H9 (cell line): ENCODE results near the gene PTPRR. TPM values are rescaled to one million over a fixed set of nuclear protein-coding genes. Genes with fewer than 3 reads are reported as not detected.

Experiments used
- DNase-seq: peaks from one replicate; pipeline ENCODE4 v3.0.0-alpha.2; 2017
- H2AFZ ChIP-seq: one replicate; pipeline ENCODE4 v1.6.1; 2013; ENCODE audit warnings: mild to moderate bottlenecking, low read length, control low read depth, moderate library complexity
- H2AK5ac ChIP-seq: 2 replicates; pipeline ENCODE4 v1.6.1; 2013; ENCODE audit warnings: low read length, control low read depth, mixed read lengths; ENCODE audit not compliant: insufficient read length
- H2BK120ac ChIP-seq: one replicate; pipeline ENCODE4 v1.6.1; 2013; ENCODE audit warnings: low read depth, mild to moderate bottlenecking, low read length, control low read depth, inconsistent platforms; ENCODE audit not compliant: poor library complexity, severe bottlenecking
- H2BK12ac ChIP-seq: 2 replicates; pipeline ENCODE4 v1.6.1; 2013; ENCODE audit warnings: low read length, control low read depth, mixed read lengths, low read depth; ENCODE audit not compliant: insufficient read length
- H2BK15ac ChIP-seq: 2 replicates; pipeline ENCODE4 v1.6.1; 2013; ENCODE audit warnings: low read depth, low read length, control low read depth
- H2BK20ac ChIP-seq: one replicate; pipeline ENCODE4 v1.6.1; 2013; ENCODE audit warnings: low read depth, mild to moderate bottlenecking, low read length, control low read depth, inconsistent platforms; ENCODE audit not compliant: poor library complexity, severe bottlenecking
- H2BK5ac ChIP-seq: 2 replicates; pipeline ENCODE4 v1.6.1; 2013; ENCODE audit warnings: low read length, control low read depth, mixed read lengths; ENCODE audit not compliant: insufficient read length
- H3K14ac ChIP-seq: 2 replicates; pipeline ENCODE4 v1.6.1; 2013; ENCODE audit warnings: low read length, control low read depth; ENCODE audit not compliant: insufficient read depth
- H3K18ac ChIP-seq: 2 replicates; pipeline ENCODE4 v1.6.1; 2013; ENCODE audit warnings: low read depth, mild to moderate bottlenecking, mixed read lengths, low read length, control low read depth; ENCODE audit not compliant: insufficient read length
- H3K23ac ChIP-seq: 2 replicates; pipeline ENCODE4 v1.6.1; 2013; ENCODE audit warnings: low read length, control low read depth, mixed read lengths, low read depth; ENCODE audit not compliant: insufficient read length
- H3K23me2 ChIP-seq: 2 replicates; pipeline ENCODE4 v1.6.1; 2013; ENCODE audit warnings: low read depth, mild to moderate bottlenecking, mixed read lengths, low read length, control low read depth; ENCODE audit not compliant: insufficient read length, poor library complexity, severe bottlenecking
- H3K27ac ChIP-seq: 2 replicates; pipeline ENCODE4 v1.5.1; 2013; ENCODE audit warnings: low read length, control low read depth, mixed read lengths, low read depth; ENCODE audit not compliant: insufficient read length
- H3K27me3 ChIP-seq: 2 replicates; pipeline ENCODE4 v1.6.1; 2013; ENCODE audit warnings: low read length, control low read depth, inconsistent platforms; ENCODE audit not compliant: insufficient read depth
- H3K4ac ChIP-seq: 2 replicates; pipeline ENCODE4 v1.6.1; 2013; ENCODE audit warnings: low read depth, mild to moderate bottlenecking, control low read depth, inconsistent platforms, low read length, moderate library complexity
- H3K4me1 ChIP-seq: 2 replicates; pipeline ENCODE4 v1.6.1; 2013; ENCODE audit warnings: low read length, control low read depth, inconsistent platforms; ENCODE audit not compliant: insufficient read depth
- H3K4me2 ChIP-seq: 2 replicates; pipeline ENCODE4 v1.6.1; 2013; ENCODE audit warnings: low read length, control low read depth, mixed read lengths; ENCODE audit not compliant: insufficient read length, insufficient read depth
- H3K56ac ChIP-seq: 2 replicates; pipeline ENCODE4 v1.6.1; 2013; ENCODE audit warnings: low read depth, mild to moderate bottlenecking, mixed read lengths, low read length, control low read depth; ENCODE audit not compliant: insufficient read length
- H3K79me1 ChIP-seq: 2 replicates; pipeline ENCODE4 v1.6.1; 2013; ENCODE audit warnings: low read depth, mild to moderate bottlenecking, moderate library complexity, low read length, control low read depth, inconsistent platforms; ENCODE audit not compliant: insufficient read depth, poor library complexity, severe bottlenecking
- H3K79me2 ChIP-seq: 2 replicates; pipeline ENCODE4 v1.6.1; 2013; ENCODE audit warnings: low read length, control low read depth, inconsistent platforms; ENCODE audit not compliant: insufficient read depth
- H3K9ac ChIP-seq: 2 replicates; pipeline ENCODE4 v1.6.1; 2013; ENCODE audit warnings: low read length, control low read depth, mixed read lengths; ENCODE audit not compliant: insufficient read length; ENCODE audit errors: extremely low read depth
- H3K9me3 ChIP-seq: one replicate; pipeline ENCODE4 v1.6.1; 2013; ENCODE audit warnings: low read depth, low read length, inconsistent platforms; ENCODE audit not compliant: control insufficient read depth
- H3T11ph ChIP-seq: one replicate; pipeline ENCODE4 v1.6.1; 2013; ENCODE audit warnings: mild to moderate bottlenecking, low read length, control low read depth, inconsistent platforms
- H4K20me1 ChIP-seq: one replicate; pipeline ENCODE4 v1.6.1; 2013; ENCODE audit not compliant: control insufficient read depth, insufficient read length, insufficient read depth
- H4K5ac ChIP-seq: 2 replicates; pipeline ENCODE4 v1.6.1; 2013; ENCODE audit warnings: low read depth, mild to moderate bottlenecking, mixed read lengths, low read length, control low read depth; ENCODE audit not compliant: insufficient read length
- H4K8ac ChIP-seq: replicated peaks from 2 replicates; pipeline ENCODE4 v1.6.1; 2013; ENCODE audit warnings: low read length, control low read depth, mixed read lengths, low read depth; ENCODE audit not compliant: insufficient read length
- H4K91ac ChIP-seq: 2 replicates; pipeline ENCODE4 v1.6.1; 2013; ENCODE audit warnings: low read depth, mild to moderate bottlenecking, moderate library complexity, mixed read lengths, low read length, control low read depth; ENCODE audit not compliant: insufficient read length
- H3K27ac Mint-ChIP-seq, 3 experiments: 2 replicates in 2 of 3; 3 replicates in 1 of 3; pipeline ENCODE4 v1.8.0; 2020 to 2021; ENCODE audit warnings: mixed read lengths in 3 of 3, mild to moderate bottlenecking in 1 of 3, moderate library complexity in 1 of 3
- H3K27me3 Mint-ChIP-seq: 2 replicates; pipeline ENCODE4 v1.8.0; 2021; ENCODE audit warnings: low read depth, mild to moderate bottlenecking, moderate library complexity, mixed read lengths
- H3K36me3 Mint-ChIP-seq, 3 experiments: 2 replicates in 2 of 3; 3 replicates in 1 of 3; pipeline ENCODE4 v1.8.0; 2020 to 2021; ENCODE audit warnings: low read depth in 3 of 3, mixed read lengths in 3 of 3; ENCODE audit not compliant: insufficient read depth in 1 of 3
- H3K4me1 Mint-ChIP-seq, 2 experiments: 2 replicates each; pipeline ENCODE4 v1.8.0; 2020; ENCODE audit warnings: mixed read lengths in 2 of 2
- H3K4me3 Mint-ChIP-seq, 2 experiments: 2 replicates in 1 of 2; 3 replicates in 1 of 2; pipeline ENCODE4 v1.8.0; 2020 to 2021; ENCODE audit warnings: mild to moderate bottlenecking in 2 of 2, mixed read lengths in 2 of 2, moderate library complexity in 1 of 2
- H3K9me3 Mint-ChIP-seq, 2 experiments: 2 replicates in 1 of 2; 3 replicates in 1 of 2; pipeline ENCODE4 v1.8.0; 2020; ENCODE audit warnings: mild to moderate bottlenecking in 2 of 2, mixed read lengths in 2 of 2, moderate library complexity in 1 of 2
- CTCF ChIP-seq: fragments of 200-600 bp; sonication (generic); conservative IDR thresholded peaks from 3 replicates; pipeline ENCODE4 v1.8.0; 2021; ENCODE audit warnings: antibody characterized with exemption, mild to moderate bottlenecking
- WGBS: extraction: QIAGEN DNeasy Blood & Tissue Kit; methylation state at CpG from one replicate; pipeline ENCODE4 v1.1.7; 2013; ENCODE audit warnings: missing lambda C conversion rate, low lambda C conversion rate, mixed read lengths; ENCODE audit not compliant: insufficient read length; ENCODE audit errors: extremely low coverage; 5-methylcytosine and 5-hydroxymethylcytosine counted together
- total RNA-seq: library from RNA; stranded (reverse); gene quantifications from 2 replicates; pipeline ENCODE4 v1.2.1, GENCODE V29; 2021

Gene PTPRR
- total RNA-seq, 1 experiment from 2014 or later, result 0.22 TPM

- H3K79me1 ChIP-seq, result no peaks in the 10 kb centered on the region
- no peak overlapping the region for H3K56ac ChIP-seq
- no peak overlapping the region for H3K23ac ChIP-seq
- no peak overlapping the region for H3K9ac ChIP-seq
- H4K8ac ChIP-seq, result no peak overlapping the region
- Mint-ChIP-seq H3K27me3 (no peaks in the 10 kb centered on the region), H3K9me3 (peaks cover 0 to 7% of the 10 kb centered on the region in 2 experiments; a peak in 4 of 5 replicates), H3K27ac (no peak overlapping the region), H3K4me3 (no peak overlapping the region), H3K4me1 (peaks cover 5 to 6% of the 10 kb centered on the region in 2 experiments), H3K36me3 (peaks cover 0 to 6% (median 2%) of the 10 kb centered on the region in 3 experiments; a peak in 2 of 7 replicates)
- DNase-seq, result no peak
- WGBS, result no CpG with 5 or more reads among the region's 1 CpG
- H3K18ac ChIP-seq, result no peak overlapping the region
- no peak overlapping the region for H2BK120ac ChIP-seq
- H3K27me3 ChIP-seq, result no peaks in the 10 kb centered on the region
- no peak overlapping the region for H2BK20ac ChIP-seq
- no peak overlapping the region for H2BK5ac ChIP-seq
- H3K4me2 ChIP-seq, result no peak overlapping the region
- H3K4ac ChIP-seq, result no peak overlapping the region
- H3K14ac ChIP-seq, result no peak overlapping the region
- no peak overlapping the region for H2AK5ac ChIP-seq
- no peaks in the 10 kb centered on the region for H3K79me2 ChIP-seq
- H4K91ac ChIP-seq, result no peak overlapping the region
- no peaks in the 10 kb centered on the region for H3K9me3 ChIP-seq
- H4K5ac ChIP-seq, result no peak overlapping the region
- TF ChIP-seq CTCF, result no peak
- H2BK12ac ChIP-seq, result no peak overlapping the region
- no peak overlapping the region for H3T11ph ChIP-seq
- no peaks in the 10 kb centered on the region for H3K4me1 ChIP-seq
- no peaks in the 10 kb centered on the region for H4K20me1 ChIP-seq
- H3K23me2 ChIP-seq, result no peaks in the 10 kb centered on the region
- no peak overlapping the region for H2AFZ ChIP-seq
- H2BK15ac ChIP-seq, result no peak overlapping the region
- no peak overlapping the region for H3K27ac ChIP-seq
Observed at GRCh38 chr12:70787612-70788011, 132.9 kb downstream of the PTPRR start.
